ENCODE results near the gene RABAC1.
A peak's percentile ranks its signal among the peaks of the same experiment; 100 is the strongest.

The RABAC1 gene

DNA sequence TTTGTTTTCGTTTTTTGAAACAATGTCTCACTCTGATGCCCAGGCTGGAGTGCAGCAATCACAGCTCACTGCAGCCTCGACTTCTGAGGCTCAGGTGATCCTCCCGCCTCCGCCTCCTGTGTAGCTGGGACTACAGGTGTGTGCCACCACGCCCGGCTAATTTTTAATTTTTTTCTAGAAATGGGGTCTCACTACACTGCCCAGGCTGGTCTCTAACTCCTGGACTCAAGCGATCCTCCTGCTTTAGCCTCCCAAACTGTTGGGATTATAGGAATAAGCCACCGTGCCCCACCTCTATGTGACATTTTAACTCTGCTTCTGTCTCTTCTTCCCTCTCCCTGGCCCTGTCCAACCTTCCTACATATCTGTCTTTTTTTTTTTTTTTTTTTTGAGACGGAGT lies 29.8 kb upstream of the RABAC1 start:
- no peak for DNase-seq (ENCODE audit: low spot score)

DNA sequence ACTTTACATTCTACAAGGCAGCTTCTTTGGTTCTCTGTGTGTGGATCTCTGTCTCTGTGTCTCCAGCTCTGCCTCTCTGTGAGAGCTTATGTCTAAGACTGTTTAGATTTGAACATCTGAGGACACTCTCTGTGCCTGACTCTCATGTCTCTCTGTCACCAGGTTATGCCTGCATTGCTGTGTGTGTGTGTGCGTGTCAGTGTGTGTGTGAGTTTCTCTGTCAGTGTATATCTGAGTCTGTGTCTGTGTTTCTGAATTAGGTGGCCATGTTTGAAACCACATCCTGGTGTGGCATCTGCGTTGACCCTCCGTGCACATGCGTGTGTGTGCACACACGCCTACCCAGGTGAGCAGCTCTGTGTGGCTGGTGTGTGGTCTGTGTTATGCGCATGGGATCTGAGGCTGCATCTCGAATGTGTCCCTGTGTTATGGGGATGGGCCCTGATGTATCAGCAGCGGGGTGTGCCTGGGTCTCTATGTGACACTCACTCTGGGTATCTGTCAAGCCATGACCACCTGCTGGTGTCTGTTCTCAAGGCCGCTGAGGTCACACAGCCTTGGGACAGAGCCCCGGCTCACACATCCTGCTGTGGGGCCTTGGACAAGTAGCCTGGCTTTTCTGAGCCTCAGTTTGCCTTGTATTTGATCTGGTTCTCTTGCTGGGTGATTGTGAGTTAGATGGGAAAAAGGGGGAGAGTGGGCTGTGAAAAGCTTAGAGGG lies 28.2 kb upstream of the RABAC1 start:
- DNase-seq (ENCODE audit: low spot score): no peak

DNA sequence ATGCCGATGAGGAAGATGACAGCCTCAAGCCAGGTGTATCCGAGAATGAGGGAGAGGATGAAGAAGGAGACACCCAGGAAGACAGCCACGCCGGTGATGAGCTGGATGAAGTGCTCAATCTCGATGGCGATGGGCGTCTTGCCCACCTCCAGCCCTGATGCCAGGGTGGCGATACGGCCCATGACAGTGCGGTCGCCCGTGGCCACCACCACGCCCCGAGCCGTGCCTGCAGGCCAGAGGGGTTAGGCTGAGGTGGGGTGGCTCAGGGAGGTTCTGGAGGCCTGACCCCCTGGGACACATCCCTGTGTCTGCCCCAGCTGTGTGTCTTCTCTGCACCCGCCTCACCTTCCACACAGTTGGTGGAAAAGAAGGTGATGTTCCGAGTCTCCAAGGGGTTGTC lies 25.8 kb upstream of the RABAC1 start:
- no peak for DNase-seq (ENCODE audit: low spot score)

DNA sequence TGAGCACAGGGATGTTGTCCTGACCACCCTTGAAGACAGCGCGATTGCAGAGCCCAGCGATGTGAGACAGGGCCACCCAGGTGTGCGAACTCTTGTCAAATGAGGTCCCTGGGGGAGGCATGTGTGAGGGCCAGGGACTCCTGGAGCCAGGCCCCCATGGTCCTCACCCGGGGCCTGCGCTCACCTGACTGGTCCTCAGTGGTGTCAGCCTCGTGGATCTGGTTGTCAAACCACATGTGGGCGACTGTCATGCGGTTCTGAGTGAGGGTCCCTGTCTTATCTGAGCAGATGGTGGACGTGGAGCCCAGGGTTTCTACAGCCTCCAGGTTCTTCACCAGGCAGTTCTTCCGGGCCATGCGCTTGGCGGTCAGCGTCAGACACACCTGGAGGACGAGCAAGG lies 22.6 kb upstream of the RABAC1 start:
- no peak for DNase-seq (ENCODE audit: low spot score)

DNA sequence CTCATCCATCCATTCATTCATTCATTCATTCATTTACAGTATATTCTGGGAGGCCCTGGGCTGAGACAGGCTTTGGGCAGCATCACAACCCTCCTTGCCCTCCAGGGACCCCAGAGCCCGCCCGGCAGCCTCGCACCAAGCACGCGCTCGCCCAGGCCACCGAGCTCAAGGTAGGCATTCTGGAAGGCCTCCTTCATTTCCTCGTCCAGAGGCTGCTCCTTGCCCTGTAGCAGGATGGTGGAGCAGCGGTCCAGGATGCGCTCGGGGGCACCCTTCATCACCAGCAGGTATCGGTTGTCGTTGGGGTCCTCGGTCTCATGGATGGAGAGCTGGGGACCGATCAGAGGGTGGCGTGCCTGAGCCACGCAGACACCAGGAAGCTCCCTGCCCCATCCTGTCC lies 19.3 kb upstream of the RABAC1 start:
- no peak for DNase-seq (ENCODE audit: low spot score)

DNA sequence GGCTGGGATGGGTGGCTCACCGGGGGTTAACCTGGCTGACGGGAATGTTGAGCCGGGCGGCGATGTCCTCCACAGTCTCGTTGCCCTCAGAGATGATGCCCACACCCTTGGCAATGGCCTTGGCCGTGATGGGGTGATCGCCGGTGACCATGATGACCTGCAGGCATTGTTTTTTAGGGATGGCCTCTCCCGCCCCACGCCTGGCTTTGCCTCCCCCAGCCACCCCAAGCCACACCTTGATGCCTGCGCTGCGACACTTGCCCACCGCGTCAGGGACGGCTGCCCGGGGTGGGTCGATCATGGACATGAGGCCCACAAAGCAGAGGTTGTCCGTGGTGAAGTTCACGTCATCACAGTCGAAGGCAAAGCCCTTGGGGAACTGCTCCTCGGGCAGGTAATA lies 18.8 kb upstream of the RABAC1 start:
- no peak for DNase-seq (ENCODE audit: low spot score)

DNA sequence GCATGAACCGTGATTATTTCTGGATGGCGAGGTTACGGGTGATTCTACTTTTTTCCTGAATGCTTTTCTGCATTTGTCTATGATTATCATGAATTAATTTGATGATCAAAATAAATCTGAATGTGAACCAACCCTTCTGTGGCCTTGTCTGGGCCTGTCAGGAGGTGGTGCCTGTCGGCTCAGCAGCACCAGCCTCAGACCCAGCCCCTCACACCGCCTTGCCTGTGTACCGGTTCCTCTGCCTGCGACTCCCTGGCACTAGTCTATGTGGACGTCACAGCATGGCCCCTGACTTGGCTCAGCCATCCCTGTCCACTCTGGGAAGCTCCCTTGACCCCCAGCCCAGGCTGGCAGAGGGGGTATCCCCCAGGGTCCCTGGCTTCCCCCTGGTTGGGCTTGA lies 15.5 kb upstream of the RABAC1 start:
- DNase-seq (ENCODE audit: low spot score): no peak

DNA sequence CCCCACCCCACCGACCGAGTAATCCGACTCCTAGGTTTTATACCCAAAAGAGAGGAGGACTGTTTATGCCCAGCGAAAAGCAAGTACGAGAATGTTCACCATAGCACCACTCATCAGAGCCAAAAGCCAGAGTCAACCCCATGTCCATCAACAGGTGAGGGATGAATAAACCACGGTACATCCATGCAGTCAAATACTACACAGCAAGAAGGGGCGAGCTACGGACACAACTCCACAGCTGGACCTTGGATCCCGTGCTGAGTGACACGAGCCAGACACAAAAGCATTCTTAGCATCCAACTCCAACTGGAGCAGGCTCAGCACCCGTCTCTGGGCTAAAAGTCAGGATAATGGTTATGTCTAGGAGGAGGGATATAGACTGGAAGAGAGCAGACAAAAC lies 12.2 kb upstream of the RABAC1 start:
- no peak for DNase-seq (ENCODE audit: low spot score)

DNA sequence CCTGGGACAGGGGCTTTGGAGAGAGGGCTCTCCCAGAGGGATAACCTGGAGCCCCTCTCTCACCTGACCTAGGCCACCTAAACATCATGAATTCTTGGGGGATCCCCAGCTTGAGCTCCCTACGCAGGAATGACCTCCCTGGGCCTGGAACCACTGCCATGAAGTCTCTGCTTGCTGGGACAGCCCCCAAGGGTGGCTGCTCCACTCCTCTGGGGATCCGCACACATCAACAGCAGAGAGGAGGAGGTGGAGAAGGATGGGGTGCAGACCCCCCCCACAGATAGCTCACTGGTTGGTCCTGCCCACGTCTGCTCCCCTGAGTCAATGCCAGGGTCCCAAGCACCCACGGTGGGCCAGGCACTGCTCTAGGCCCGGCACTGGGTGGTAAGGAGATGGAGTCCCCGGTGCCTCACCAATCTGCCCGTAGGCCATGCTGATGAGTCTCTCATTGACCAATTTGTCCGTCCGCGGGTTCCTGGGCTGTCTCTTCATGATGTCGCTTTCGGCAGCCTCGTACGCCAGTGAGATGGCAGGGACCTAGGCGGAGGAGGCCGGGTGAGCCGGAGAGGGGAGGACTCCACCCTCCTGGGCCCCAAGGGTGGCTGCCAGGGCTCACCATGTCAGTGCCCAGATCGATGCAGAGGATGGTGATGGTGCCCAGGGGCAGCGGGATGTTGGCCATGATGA lies 10.8 kb upstream of the RABAC1 start:
- DNase-seq (ENCODE audit: low spot score): no peak

DNA sequence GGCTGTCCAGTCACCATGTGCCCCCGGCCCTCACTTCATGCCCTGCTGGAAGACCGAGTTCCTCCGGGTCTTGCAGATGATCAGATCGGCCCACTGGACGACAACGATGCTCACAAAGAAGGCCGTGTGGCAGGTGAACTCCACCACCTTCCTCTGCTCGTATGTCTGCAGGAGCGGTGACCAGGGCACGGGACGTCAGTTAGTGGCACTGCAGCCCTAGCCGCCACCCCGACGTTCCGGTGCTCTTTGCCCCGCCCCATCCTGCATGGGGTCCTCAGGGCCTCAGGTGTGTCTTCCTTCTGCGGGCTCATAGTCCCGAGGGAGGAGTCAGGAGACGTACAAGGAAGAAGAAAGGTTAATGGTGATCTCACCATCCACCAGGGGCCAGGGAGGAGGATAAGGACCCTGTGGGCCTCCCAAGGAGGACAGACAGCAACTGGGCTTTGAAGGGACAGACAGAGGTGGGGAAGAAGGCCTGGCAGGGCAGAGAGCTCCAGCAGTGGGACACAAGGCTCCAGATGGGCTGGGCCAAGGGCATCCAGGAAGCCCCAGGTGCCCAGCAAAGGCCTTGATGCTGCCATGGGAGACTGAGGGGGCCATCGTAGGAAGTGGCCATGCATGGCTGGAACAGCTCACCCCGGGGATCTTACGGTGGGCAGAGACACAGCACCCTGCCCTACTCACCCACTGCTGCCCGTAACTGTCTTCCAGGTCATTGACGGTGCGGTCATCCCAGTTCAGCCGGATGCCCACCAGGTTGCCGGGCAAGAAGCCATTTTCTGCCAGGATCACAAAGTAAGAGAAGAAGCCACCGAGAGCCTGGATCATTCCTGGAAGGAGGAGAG lies 9.9 kb upstream of the RABAC1 start:
- no peak for DNase-seq (ENCODE audit: low spot score)

DNA sequence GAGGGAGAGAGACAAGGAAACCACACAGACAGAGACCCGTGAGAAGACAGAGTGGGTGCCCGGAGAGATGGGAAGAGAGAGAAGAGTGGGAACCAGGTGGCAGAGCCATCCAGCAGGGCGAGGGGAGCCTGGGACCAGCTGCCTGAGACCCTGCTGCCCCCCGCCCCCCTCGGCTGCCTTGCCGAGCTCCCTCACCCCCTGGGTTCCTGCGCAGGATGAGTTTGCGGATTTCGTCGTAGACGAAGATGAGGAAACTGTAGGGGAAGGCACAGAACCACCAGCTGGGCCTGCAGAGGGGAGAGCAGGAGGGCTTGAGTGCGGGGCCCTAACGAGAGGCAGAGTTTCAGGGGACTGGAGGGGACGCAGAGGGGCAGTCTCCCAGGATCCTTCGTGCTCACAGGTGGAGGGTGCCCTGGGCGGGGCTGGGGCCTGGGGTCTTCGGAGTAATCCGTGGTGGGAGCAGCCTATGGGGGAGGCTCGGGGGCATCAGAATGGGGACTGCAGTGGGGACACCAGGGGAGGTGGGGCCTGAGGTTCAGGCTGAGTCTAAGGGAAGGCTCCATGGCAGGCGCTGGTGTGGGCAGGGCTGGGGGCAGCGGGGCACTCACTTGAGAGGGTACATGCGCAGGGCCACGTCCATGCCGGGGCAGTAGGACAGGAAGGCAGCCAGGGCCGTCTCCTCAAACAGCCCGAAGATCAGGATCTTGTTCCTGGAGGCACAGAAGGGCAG lies 8.1 kb upstream of the RABAC1 start:
- DNase-seq (ENCODE audit: low spot score): no peak

DNA sequence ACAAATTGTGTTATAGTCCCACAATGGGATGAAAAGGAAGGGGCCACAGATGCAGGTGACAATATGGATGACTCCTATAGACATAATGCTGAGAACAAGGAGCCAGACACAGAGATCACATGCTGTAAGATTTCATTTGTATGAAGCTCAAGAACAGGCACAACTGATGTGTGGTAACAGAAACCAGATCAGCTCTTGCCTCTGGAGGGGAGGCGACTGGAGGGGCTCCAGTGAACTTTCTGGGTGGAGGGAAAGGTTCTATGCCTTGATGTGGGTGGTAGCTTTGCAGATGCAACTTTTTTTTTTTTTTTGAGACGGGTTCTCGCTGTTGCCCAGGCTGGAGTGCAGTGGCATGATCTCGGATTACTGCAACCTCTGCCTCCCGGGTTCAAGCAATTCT lies 6.0 kb upstream of the RABAC1 start:
- no peak for DNase-seq (ENCODE audit: low spot score)

DNA sequence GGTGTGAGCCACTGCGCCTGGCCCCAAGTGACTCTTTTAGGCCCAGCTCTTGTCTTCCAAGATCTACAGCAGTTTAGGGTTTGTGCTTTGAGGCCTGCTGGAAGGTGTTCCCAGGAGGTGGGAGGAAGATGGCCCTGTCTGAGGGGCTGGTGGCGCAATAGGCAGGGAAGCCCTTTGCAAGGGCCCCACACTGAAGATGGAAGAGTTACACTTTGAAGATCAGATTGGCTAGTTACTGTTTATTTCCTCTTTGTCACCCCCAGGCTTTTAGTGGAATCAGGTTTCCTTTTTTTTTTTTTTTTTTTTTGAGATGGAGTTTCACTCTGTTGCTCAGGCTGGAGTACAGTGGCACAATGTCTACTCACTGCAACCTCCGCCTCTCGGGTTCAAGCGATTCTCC lies 1.9 kb upstream of the RABAC1 start:
- no peak for DNase-seq (ENCODE audit: low spot score)

DNA sequence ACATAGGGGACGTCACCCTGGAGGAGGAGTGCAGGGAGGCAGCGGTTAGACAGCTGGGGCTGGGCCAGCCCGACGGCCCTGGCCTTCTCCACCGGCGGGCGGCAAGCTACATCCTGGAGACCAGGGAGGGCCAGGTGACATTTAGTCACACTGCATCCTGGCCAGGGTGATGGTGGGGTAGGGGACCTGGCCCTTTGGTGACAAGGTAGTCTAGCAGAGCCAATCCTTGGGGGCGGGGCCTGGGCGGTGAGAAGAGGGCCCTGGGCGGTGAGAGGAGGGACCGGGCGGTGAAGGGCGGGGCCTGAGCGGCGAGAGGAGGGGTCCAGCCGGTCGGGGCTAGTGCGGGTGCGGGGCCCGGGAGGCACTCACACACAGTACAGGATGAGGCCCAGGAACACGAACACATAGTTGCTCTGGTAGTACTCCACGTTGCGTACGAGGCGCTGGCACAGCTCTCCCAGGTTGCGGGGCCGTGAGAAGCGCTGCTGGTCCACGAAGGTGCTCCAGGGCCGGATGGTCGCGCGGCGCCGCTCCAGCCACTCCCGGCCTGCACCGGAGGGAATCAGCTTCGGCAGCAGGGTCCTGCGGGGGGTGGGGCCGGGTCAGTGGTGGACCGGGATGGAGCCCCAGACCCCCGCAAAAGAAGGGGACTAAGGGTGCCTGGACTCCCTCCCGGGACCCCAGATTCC lies 610 bp downstream of the RABAC1 start:
- peak; percentile 83 for DNase-seq (ENCODE audit: low spot score)

DNA sequence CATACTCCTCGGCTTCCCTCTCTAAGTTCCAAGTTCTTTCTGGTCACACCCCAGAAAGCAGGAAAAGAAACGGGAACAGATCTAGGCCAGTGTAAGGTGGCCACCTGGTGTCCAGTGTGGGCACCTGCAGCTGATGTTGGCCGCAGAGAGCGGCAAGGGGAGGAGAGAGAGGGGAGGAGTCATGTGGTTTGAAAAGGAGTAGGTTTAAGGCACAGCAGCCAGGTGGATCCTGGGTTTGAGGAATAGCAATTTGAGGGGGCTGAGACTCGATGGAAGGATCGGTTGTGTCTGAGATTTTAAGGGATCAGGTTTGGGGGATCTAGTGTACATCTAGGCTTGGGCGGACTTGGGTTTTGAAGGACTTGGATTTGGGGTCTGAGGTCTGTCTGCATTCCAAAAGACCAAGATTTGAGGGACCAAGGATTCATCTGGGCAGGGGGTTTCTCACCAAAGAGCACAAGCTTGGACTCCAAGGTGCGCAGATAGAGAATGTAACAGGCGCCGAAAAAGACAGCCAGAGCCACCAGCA lies 1.2 kb downstream of the RABAC1 start:
- peak; percentile 79 for DNase-seq (ENCODE audit: low spot score)

DNA sequence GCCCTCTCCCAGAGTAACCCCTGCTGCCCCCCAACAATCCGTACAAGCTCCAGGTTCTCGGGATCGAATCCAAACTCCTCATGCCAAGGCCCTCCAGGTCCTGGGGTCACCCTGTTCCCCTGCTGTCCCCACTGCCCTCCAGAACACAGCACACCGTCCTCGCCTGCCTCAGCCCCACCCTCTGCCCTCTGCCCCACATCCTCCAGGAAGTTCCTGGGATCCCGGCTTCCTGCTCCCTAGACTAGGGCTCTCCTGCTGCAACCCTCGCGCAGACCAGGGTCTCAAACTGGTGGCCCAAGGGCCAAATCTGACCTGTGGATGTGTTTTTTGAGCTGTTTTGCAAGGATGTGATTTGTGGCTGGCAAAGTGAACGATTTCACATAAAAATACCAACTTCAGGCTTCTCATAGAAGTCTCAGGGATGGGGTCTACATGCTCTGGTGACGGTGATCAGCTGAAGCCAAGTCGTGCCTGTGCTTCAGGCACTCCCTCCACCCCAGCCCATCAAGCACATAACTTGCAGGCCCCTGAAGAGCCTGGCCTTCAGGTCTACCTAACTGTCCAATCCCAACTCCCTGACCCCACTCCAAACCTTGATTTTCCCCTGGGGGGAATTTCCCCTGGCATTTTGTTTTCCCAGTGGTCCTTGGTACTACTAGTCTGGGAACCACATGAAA lies 1.8 kb downstream of the RABAC1 start:
- no peak for DNase-seq (ENCODE audit: low spot score)

DNA sequence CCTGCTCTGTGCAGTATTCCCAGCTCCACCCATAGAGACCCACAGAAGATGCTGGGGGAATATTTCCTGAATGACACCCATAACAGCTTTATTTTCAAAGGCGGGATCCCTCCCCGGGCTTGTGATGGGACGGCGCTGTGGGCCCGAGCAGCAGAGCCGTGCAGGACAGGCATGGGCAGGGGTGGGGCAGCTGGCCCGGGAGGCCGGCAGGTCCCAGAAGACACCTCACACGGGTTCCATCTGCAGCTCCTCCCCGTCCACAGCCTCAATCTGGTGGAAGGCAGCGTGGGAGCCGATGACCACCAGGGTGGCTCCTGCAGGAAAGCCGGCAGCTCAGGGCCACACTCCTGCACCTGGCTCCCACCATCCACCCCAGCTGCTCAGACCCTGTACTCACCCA lies 2.5 kb downstream of the RABAC1 start:
- DNase-seq (ENCODE audit: low spot score): no peak

DNA sequence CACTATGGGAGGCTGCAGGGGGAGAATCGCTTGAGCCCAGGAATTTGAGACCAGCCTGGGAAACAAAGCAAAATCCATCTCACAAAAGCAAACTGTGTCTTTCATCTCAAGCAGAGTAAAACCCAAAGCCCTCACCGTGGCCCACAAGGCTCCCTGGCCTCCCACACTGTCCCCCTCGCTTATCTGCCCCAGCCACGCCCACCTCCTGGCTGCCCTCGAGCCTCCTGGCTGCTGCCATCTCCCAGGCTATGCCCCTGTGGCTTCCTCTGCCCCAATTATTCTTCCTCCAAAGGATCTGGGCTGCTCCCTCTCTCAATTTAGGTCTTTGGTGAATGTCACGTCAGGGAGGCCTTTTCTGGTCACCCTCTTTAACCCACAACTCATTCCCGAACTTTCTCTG lies 3.6 kb downstream of the RABAC1 start:
- DNase-seq (ENCODE audit: low spot score): no peak

DNA sequence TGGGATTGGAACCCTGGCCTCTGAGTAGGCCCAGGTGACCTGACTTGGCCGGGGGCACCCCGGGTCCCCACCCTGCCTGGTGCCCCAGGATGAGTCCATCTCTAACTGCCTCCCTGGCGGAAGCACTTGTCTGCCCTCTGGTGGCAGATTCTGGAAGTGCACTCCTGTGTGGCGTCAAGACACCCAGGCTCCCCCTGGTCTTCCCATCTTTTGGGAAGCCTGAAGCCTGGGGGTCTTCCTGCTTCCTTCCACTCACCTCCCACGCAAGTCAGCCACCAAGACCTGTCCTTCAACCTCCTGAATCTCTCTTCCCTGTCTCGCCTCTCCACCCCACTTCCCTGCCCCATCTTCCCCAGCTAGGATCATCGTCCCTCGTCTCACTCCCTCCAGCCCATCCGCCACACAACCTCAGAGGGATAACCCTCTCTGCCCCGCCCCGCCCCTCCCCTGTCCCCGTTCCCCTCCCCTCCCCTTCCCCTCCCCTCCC lies 7.4 kb downstream of the RABAC1 start:
- DNase-seq (ENCODE audit: low spot score): peak; percentile 87

DNA sequence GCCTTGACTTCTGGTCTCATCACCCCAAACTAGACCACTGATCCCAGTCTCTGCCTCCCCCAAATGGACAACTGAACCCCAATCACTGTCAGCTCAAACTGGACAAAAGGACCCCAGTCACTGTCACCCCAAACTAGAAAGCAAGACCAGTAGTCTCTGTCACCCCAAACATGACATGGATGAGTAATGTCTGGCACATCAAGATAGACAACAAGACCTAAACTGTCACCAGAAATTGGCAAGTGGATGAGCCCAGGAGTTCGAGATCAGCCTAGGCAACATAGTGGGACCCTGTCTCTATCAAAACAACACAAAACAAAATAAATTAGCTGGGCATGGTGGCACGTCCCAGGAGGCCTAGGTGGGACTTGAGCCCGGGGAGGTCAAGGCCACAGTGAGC lies 12.0 kb downstream of the RABAC1 start:
- DNase-seq (ENCODE audit: low spot score): no peak
